HEK293 (cell line): ENCODE measurements around the gene KCNA1.

Experiments used
- CTCF ChIA-PET: fragments of 350-600 bp; formaldehyde crosslinking; extraction: SDS; loops from one replicate; lab custom pipeline; 2021; ENCODE audit warnings: antibody characterized with exemption; lab: Yijun Ruan, JAX
- POLR2A ChIA-PET: fragments of 300-600 bp; formaldehyde crosslinking; extraction: SDS; loops from one replicate; lab custom pipeline; 2020; ENCODE audit warnings: antibody characterized with exemption, inconsistent platforms; lab: Yijun Ruan, JAX
- H3K27ac ChIP-seq: fragments of 200-500 bp; sonication (Bioruptor generic); 2 replicates; pipeline ENCODE4 v1.5.1; 2014; ENCODE audit warnings: low read depth, low read length, control low read depth, inconsistent platforms; ENCODE audit errors: extremely low read depth
- H3K36me3 ChIP-seq, 2 experiments: fragments of 200-500 bp in 1 of 2; sonication (Bioruptor generic) in 1 of 2; 1 replicate in 1 of 2; 2 replicates in 1 of 2; pipeline ENCODE4 v1.5.1; 2014 to 2017; ENCODE audit warnings: inconsistent platforms in 2 of 2, low read length in 2 of 2; ENCODE audit not compliant: control insufficient read depth in 2 of 2, insufficient read depth in 1 of 2
- H3K4me1 ChIP-seq: fragments of 200-500 bp; sonication (Bioruptor generic); 2 replicates; pipeline ENCODE4 v1.5.1; 2014; ENCODE audit warnings: mild to moderate bottlenecking, low read length, inconsistent platforms; ENCODE audit not compliant: control insufficient read depth, insufficient read depth
- H3K4me3 ChIP-seq: 2 replicates; pipeline ENCODE4 v1.5.1; 2011; ENCODE audit warnings: low read depth, mild to moderate bottlenecking, control low read depth, low read length, moderate library complexity
- H3K9me3 ChIP-seq: fragments of 200-500 bp; sonication (Bioruptor generic); 2 replicates; pipeline ENCODE4 v1.5.1; 2014; ENCODE audit warnings: low read depth, low read length, inconsistent platforms; ENCODE audit not compliant: control insufficient read depth, insufficient read depth
- EGR2 ChIP-seq: fragments of 450-650 bp; formaldehyde crosslinking; IDR thresholded peaks from 2 replicates; pipeline ENCODE4 v1.5.1; 2016; ENCODE audit warnings: low read depth, missing biosample characterization, missing genetic modification characterization
- GLIS1 ChIP-seq: fragments of 450-650 bp; formaldehyde crosslinking; IDR thresholded peaks from 2 replicates; pipeline ENCODE4 v1.5.1; 2016; ENCODE audit warnings: missing biosample characterization, missing genetic modification characterization
- KLF7 ChIP-seq: fragments of 450-650 bp; formaldehyde crosslinking; IDR thresholded peaks from 2 replicates; pipeline ENCODE4 v1.5.1; 2016; ENCODE audit warnings: missing biosample characterization, missing genetic modification characterization, borderline replicate concordance
- MEIS1 ChIP-seq: sonication (generic); formaldehyde crosslinking; IDR thresholded peaks from 2 replicates; pipeline ENCODE4 v1.8.1; 2022; ENCODE audit warnings: missing genetic modification reagents, mild to moderate bottlenecking, borderline replicate concordance
- SETDB1 ChIP-seq: IDR thresholded peaks from one replicate; pipeline ENCODE4 v1.6.1; 2017; ENCODE audit warnings: mild to moderate bottlenecking, low read length, moderate library complexity, mixed read lengths; ENCODE audit not compliant: insufficient read length
- SP7 ChIP-seq: fragments of 450-650 bp; formaldehyde crosslinking; IDR thresholded peaks from 2 replicates; pipeline ENCODE4 v1.5.1; 2016; ENCODE audit warnings: missing biosample characterization, missing genetic modification characterization
- TCF7L2 ChIP-seq: IDR thresholded peaks from 2 replicates; pipeline ENCODE4 v1.6.1; 2011; ENCODE audit warnings: low read depth, mild to moderate bottlenecking, inconsistent platforms, low read length, moderate library complexity, borderline replicate concordance
- ZBTB17 ChIP-seq: fragments of 450-650 bp; formaldehyde crosslinking; IDR thresholded peaks from 2 replicates; pipeline ENCODE4 v1.5.1; 2016; ENCODE audit warnings: missing biosample characterization, missing genetic modification characterization
- ZBTB48 ChIP-seq: fragments of 450-650 bp; formaldehyde crosslinking; IDR thresholded peaks from 2 replicates; pipeline ENCODE4 v1.5.1; 2016; ENCODE audit warnings: missing biosample characterization, missing genetic modification characterization
- ZNF112 ChIP-seq: fragments of 450-650 bp; formaldehyde crosslinking; IDR thresholded peaks from 2 replicates; pipeline ENCODE4 v1.5.0; 2017; ENCODE audit warnings: missing biosample characterization, missing genetic modification characterization
- ZNF132 ChIP-seq: fragments of 450-650 bp; formaldehyde crosslinking; IDR thresholded peaks from 2 replicates; pipeline ENCODE4 v1.5.1; 2017; ENCODE audit warnings: missing biosample characterization, missing genetic modification characterization, borderline replicate concordance
- ZNF2 ChIP-seq: fragments of 450-650 bp; formaldehyde crosslinking; IDR thresholded peaks from 2 replicates; pipeline ENCODE4 v1.5.1; 2016; ENCODE audit warnings: missing biosample characterization, missing genetic modification characterization
- ZNF223 ChIP-seq: fragments of 450-650 bp; formaldehyde crosslinking; IDR thresholded peaks from 2 replicates; pipeline ENCODE4 v1.5.1; 2016; ENCODE audit warnings: missing biosample characterization, missing genetic modification characterization
- ZNF561 ChIP-seq: fragments of 450-650 bp; IDR thresholded peaks from 2 replicates; pipeline ENCODE4 v1.5.1; 2018; ENCODE audit warnings: missing biosample characterization, missing genetic modification characterization, borderline replicate concordance
- ZNF664 ChIP-seq: fragments of 450-650 bp; formaldehyde crosslinking; IDR thresholded peaks from 2 replicates; pipeline ENCODE4 v1.5.1; 2016; ENCODE audit warnings: missing biosample characterization, missing genetic modification characterization
- ZNF670 ChIP-seq: fragments of 450-650 bp; formaldehyde crosslinking; IDR thresholded peaks from 2 replicates; pipeline ENCODE4 v1.5.1; 2016; ENCODE audit warnings: missing biosample characterization, missing genetic modification characterization, low read depth
- ZNF837 ChIP-seq: fragments of 450-650 bp; formaldehyde crosslinking; IDR thresholded peaks from 2 replicates; pipeline ENCODE4 v1.5.1; 2016; ENCODE audit warnings: missing biosample characterization, missing genetic modification characterization
- TF ChIP-seq, protein P1 (sequence below): fragments of 450-650 bp; formaldehyde crosslinking; IDR thresholded peaks from 2 replicates; pipeline ENCODE4 v1.5.1; 2016; ENCODE audit warnings: missing biosample characterization, missing genetic modification characterization
- TF ChIP-seq, protein P2 (sequence below): fragments of 450-650 bp; formaldehyde crosslinking; IDR thresholded peaks from 2 replicates; pipeline ENCODE4 v1.5.1; 2016; ENCODE audit warnings: missing biosample characterization, missing genetic modification characterization
- TF ChIP-seq, protein P3 (sequence below): fragments of 450-650 bp; formaldehyde crosslinking; IDR thresholded peaks from 2 replicates; pipeline ENCODE4 v1.5.1; 2016; ENCODE audit warnings: missing biosample characterization, missing genetic modification characterization, borderline replicate concordance
- TF ChIP-seq, protein P4 (sequence below): fragments of 450-650 bp; formaldehyde crosslinking; IDR thresholded peaks from 2 replicates; pipeline ENCODE4 v1.5.1; 2017; ENCODE audit warnings: missing biosample characterization, missing genetic modification characterization
- TF ChIP-seq, protein P5 (sequence below): fragments of 450-650 bp; formaldehyde crosslinking; IDR thresholded peaks from 2 replicates; pipeline ENCODE4 v1.5.1; 2016; ENCODE audit warnings: missing biosample characterization, missing genetic modification characterization
- TF ChIP-seq, protein P6 (sequence below): fragments of 450-650 bp; formaldehyde crosslinking; IDR thresholded peaks from 2 replicates; pipeline ENCODE4 v1.5.1; 2017; ENCODE audit warnings: missing biosample characterization, missing genetic modification characterization

The KCNA1 gene

DNA sequence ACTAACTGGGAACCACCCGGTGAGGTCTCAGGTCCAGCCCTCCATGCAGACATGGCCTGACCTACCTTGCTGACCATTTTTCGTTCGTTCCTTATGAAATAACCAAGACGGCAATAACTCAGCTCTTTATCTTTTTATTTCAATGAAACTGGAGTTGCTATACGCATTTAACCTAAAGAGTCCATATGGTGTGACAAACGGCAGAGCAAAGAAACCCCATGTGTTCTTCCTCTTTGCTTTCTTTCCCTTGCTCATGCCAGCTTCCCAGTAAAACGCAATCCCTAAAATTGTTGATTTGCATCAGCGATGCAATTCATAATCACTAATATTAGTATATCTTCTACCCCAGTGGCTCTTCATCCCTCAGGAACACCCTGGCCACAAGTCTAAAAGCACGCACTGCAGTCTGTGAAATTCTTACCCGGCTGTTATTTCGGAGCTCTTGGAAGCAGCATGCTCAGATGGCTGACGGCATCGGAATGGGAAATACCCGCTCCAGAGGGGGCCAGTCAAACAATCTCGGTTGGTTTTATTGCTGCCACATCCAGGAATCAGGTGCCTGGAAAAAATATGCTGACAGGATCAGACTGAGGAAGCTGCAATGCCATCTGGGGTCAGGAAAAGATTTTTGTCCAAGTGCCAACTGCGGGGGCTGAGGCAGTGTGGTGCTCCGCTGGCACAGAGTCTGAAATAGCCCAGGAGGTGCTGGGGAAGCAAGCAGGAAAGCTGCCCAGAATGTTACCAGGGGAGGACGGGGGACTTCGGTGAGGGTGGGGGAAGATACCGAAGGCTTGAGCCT is 28.2 kb upstream of the KCNA1 start (continued):
- TF ChIP-seq, protein P1, sequence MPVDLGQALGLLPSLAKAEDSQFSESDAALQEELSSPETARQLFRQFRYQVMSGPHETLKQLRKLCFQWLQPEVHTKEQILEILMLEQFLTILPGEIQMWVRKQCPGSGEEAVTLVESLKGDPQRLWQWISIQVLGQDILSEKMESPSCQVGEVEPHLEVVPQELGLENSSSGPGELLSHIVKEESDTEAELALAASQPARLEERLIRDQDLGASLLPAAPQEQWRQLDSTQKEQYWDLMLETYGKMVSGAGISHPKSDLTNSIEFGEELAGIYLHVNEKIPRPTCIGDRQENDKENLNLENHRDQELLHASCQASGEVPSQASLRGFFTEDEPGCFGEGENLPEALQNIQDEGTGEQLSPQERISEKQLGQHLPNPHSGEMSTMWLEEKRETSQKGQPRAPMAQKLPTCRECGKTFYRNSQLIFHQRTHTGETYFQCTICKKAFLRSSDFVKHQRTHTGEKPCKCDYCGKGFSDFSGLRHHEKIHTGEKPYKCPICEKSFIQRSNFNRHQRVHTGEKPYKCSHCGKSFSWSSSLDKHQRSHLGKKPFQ (tag by site-specific recombination), result no peak
- no peak for TF ChIP-seq ZNF223 (tag by site-specific recombination)
- TF ChIP-seq, protein P2, sequence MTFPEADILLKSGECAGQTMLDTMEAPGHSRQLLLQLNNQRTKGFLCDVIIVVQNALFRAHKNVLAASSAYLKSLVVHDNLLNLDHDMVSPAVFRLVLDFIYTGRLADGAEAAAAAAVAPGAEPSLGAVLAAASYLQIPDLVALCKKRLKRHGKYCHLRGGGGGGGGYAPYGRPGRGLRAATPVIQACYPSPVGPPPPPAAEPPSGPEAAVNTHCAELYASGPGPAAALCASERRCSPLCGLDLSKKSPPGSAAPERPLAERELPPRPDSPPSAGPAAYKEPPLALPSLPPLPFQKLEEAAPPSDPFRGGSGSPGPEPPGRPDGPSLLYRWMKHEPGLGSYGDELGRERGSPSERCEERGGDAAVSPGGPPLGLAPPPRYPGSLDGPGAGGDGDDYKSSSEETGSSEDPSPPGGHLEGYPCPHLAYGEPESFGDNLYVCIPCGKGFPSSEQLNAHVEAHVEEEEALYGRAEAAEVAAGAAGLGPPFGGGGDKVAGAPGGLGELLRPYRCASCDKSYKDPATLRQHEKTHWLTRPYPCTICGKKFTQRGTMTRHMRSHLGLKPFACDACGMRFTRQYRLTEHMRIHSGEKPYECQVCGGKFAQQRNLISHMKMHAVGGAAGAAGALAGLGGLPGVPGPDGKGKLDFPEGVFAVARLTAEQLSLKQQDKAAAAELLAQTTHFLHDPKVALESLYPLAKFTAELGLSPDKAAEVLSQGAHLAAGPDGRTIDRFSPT (tag by site-specific recombination), result no peak
- TF ChIP-seq ZNF112 (tag by site-specific recombination), result no peak
- no peak for TF ChIP-seq ZNF670
- no peak for TF ChIP-seq ZNF664 (tag by site-specific recombination)
- TF ChIP-seq ZBTB48 (tag by site-specific recombination), result no peak

DNA sequence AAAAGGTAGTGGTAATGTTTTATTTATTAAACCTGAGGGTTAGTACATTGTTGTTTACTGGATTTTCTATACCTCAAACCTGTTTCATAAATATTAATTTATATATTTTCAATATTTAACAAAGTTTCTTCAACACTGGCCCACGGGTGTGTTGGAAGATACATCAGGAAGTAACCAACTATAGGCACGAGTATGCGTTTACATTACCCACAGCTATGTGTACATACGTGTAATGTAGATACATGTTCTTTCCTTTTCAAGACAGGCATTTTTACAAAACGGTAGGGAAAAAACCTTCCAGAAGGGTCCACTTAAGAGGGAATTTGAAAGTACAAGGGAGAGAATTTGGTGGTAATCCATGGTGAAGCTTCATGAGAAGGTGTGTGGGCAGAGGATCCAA is 17.8 kb upstream of the KCNA1 start:
- Histone ChIP-seq H3K36me3 (no peaks in the 10 kb centered on the region), H3K27ac (no peak overlapping the region), H3K4me1 (no peaks in the 10 kb centered on the region), H3K4me3 (no peak overlapping the region), H3K9me3 (no peaks in the 10 kb centered on the region)
- POLR2A ChIA-PET, result no interaction called here
- CTCF ChIA-PET, result interaction anchor here (1.2 kb wide), 1 partner anchor 36 kb away, joined by 3 read pairs; no protein-coding TSS in a partner anchor
- TF ChIP-seq, protein P3, sequence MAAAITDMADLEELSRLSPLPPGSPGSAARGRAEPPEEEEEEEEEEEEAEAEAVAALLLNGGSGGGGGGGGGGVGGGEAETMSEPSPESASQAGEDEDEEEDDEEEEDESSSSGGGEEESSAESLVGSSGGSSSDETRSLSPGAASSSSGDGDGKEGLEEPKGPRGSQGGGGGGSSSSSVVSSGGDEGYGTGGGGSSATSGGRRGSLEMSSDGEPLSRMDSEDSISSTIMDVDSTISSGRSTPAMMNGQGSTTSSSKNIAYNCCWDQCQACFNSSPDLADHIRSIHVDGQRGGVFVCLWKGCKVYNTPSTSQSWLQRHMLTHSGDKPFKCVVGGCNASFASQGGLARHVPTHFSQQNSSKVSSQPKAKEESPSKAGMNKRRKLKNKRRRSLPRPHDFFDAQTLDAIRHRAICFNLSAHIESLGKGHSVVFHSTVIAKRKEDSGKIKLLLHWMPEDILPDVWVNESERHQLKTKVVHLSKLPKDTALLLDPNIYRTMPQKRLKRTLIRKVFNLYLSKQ (tag by site-specific recombination), result no peak
- TF ChIP-seq GLIS1 (tag by site-specific recombination), result peak; percentile 28; the same call in 1 of the 2 replicates

DNA sequence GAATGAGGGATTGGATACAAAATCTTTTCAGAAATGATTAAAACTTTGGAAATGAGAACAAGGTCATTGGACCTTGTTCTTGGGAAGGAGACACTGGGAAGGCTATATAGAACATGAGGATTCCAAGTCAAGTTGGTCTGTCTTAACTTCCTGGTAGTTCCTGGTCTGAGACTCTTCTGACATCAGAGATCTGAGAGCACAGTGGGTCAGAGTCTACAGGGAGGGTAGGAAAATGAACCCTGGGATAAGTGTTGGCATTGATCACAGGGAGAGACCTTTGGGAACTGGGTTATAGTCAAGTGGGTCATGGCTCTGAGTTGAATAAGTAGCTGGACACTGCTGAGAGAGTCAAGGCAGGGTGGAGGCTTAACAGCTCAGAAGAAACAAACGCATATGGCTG is 17.3 kb upstream of the KCNA1 start:
- no peak overlapping the region for H3K4me3 ChIP-seq
- H3K27ac ChIP-seq, result no peak overlapping the region
- no peaks in the 10 kb centered on the region for H3K4me1 ChIP-seq
- ChIA-PET POLR2A (no interaction called here), CTCF (interaction anchor here (0.6 to 1.2 kb wide), 3 partner anchors 10 to 130 kb away, joined by 3 read pairs; no protein-coding TSS in a partner anchor)
- no peaks in the 10 kb centered on the region for H3K9me3 ChIP-seq
- no peaks in the 10 kb centered on the region for H3K36me3 ChIP-seq
- TF ChIP-seq ZBTB48 (tag by site-specific recombination), result no peak
- no peak for TF ChIP-seq EGR2 (tag by site-specific recombination)
- no peak for TF ChIP-seq ZNF2 (tag by site-specific recombination)
- no peak for TF ChIP-seq ZNF561 (tag by site-specific recombination)
- TF ChIP-seq TCF7L2, result no peak
- no peak for TF ChIP-seq SETDB1
- TF ChIP-seq ZBTB17 (tag by site-specific recombination), result no peak
- TF ChIP-seq, protein P4, sequence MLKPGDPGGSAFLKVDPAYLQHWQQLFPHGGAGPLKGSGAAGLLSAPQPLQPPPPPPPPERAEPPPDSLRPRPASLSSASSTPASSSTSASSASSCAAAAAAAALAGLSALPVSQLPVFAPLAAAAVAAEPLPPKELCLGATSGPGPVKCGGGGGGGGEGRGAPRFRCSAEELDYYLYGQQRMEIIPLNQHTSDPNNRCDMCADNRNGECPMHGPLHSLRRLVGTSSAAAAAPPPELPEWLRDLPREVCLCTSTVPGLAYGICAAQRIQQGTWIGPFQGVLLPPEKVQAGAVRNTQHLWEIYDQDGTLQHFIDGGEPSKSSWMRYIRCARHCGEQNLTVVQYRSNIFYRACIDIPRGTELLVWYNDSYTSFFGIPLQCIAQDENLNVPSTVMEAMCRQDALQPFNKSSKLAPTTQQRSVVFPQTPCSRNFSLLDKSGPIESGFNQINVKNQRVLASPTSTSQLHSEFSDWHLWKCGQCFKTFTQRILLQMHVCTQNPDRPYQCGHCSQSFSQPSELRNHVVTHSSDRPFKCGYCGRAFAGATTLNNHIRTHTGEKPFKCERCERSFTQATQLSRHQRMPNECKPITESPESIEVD (tag by site-specific recombination), result no peak
- TF ChIP-seq SP7 (tag by site-specific recombination), result no peak
- TF ChIP-seq ZNF132 (tag by site-specific recombination), result no peak
- no peak for TF ChIP-seq KLF7 (tag by site-specific recombination)
- TF ChIP-seq, protein P5, sequence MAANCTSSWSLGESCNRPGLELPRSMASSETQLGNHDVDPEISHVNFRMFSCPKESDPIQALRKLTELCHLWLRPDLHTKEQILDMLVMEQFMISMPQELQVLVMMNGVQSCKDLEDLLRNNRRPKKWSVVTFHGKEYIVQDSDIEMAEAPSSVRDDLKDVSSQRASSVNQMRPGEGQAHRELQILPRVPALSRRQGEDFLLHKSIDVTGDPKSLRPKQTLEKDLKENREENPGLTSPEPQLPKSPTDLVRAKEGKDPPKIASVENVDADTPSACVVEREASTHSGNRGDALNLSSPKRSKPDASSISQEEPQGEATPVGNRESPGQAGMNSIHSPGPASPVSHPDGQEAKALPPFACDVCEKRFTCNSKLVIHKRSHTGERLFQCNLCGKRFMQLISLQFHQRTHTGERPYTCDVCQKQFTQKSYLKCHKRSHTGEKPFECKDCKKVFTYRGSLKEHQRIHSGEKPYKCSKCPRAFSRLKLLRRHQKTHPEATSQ (tag by site-specific recombination), result no peak
- TF ChIP-seq, protein P6, sequence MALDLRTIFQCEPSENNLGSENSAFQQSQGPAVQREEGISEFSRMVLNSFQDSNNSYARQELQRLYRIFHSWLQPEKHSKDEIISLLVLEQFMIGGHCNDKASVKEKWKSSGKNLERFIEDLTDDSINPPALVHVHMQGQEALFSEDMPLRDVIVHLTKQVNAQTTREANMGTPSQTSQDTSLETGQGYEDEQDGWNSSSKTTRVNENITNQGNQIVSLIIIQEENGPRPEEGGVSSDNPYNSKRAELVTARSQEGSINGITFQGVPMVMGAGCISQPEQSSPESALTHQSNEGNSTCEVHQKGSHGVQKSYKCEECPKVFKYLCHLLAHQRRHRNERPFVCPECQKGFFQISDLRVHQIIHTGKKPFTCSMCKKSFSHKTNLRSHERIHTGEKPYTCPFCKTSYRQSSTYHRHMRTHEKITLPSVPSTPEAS (tag by site-specific recombination), result no peak
- no peak for TF ChIP-seq ZNF112 (tag by site-specific recombination)
- TF ChIP-seq MEIS1 (CRISPR knock-in tag), result no peak
- no peak for TF ChIP-seq ZNF837 (tag by site-specific recombination)
